Body of pancreas (tissue), 4 donors: ENCODE measurements around the gene DGLUCY. TPM values are rescaled to one million over a fixed set of nuclear protein-coding genes. Genes with fewer than 3 reads are reported as not detected.
"Not testable (repeated sequence)": the region's sequence is repeated elsewhere in the genome, so short reads cannot be mapped to it uniquely, and the experiment has no call there.

Experiments
- ATAC-seq: fragments of 150-250 bp; one replicate; pipeline ENCODE4 v1.9.1; 2016
- DNase-seq, 4 donors: peaks; one replicate each; pipeline ENCODE4 v3.0.0-alpha.2; 2019
- H3K27ac ChIP-seq, 4 donors: fragments of 200-600 bp; sonication (generic); 1 replicate in 3 of 4; 2 replicates in 1 of 4; pipeline versions ENCODE4 v1.5.1 to v1.6.1; 2016 to 2019; ENCODE audit warnings: mild to moderate bottlenecking in 1 of 4, mixed read lengths in 1 of 4, moderate library complexity in 1 of 4
- H3K27me3 ChIP-seq, 2 donors: fragments of 200-600 bp; sonication (generic); one replicate each; pipeline ENCODE4 v1.6.0; 2016; ENCODE audit warnings: mild to moderate bottlenecking in 1 of 2
- H3K36me3 ChIP-seq, 2 donors: fragments of 200-600 bp; sonication (generic); replicated peaks in 1 of 2; 2 replicates each; pipeline ENCODE4 v1.5.1; 2016; ENCODE audit warnings: low read depth in 2 of 2; ENCODE audit not compliant: insufficient read depth in 1 of 2
- H3K4me1 ChIP-seq: fragments of 200-600 bp; sonication (generic); one replicate; pipeline ENCODE4 v1.6.0; 2016
- H3K4me3 ChIP-seq, 2 donors: fragments of 200-600 bp; sonication (generic); 1 replicate in 1 of 2; 2 replicates in 1 of 2; pipeline ENCODE4 v1.5.1; 2016 to 2019
- H3K9me3 ChIP-seq, 3 donors: fragments of 200-600 bp; sonication (generic); 1 replicate in 2 of 3; 2 replicates in 1 of 3; pipeline ENCODE4 v1.5.1; 2016
- CTCF ChIP-seq, 7 experiments: fragments of 450-650 bp in 4 of 7; fragments of 200-600 bp in 3 of 7; sonication (generic) in 3 of 7; IDR thresholded peaks; one replicate each; pipeline ENCODE4 v1.5.1; 2016 to 2019; ENCODE audit warnings: antibody characterized with exemption in 7 of 7
- POLR2A ChIP-seq, 3 donors: fragments of 450-650 bp; IDR thresholded peaks; one replicate each; pipeline ENCODE4 v1.6.1; 2016; ENCODE audit warnings: antibody characterized with exemption in 3 of 3, mild to moderate bottlenecking in 2 of 3
- WGBS, 2 donors: methylation state at CpG; one replicate each; pipeline ENCODE4 v1.1.5; 2017; 5-methylcytosine and 5-hydroxymethylcytosine counted together
- intact Hi-C: fragments of 100-400 bp; cut with DNase I; formaldehyde crosslinking; loops from one replicate; pipeline ENCODE4 v1.15.1; 2023
- total RNA-seq, 2 donors: library from RNA; depleted of rRNA; stranded (reverse); fragments of >200 nt; gene quantifications; one replicate each; pipeline ENCODE4 v1.1.0, GENCODE V29; 2016

The DGLUCY gene
- total RNA-seq, 2 donors from 2014 or later = 30.9 to 77.8 TPM

- Histone ChIP-seq H3K36me3 (no peaks in the 10 kb centered on the region), H3K27me3 (no peaks in the 10 kb centered on the region), H3K9me3 (no peaks in the 10 kb centered on the region), H3K4me1 (peaks cover 11% of the 10 kb centered on the region), H3K27ac (no peak overlapping the region), H3K4me3 (no peak overlapping the region)
- WGBS, 2 donors = 86 to 89% methylated on average over 11 of the region's 11 CpGs
- DNase-seq (no peak), ATAC-seq (no peak)
- no peak for TF ChIP-seq CTCF (IDR thresholded peaks at IDR 0.05)
- no peak for TF ChIP-seq POLR2A (IDR thresholded peaks at IDR 0.05)
- intact Hi-C loops = no loop called here
These were observed 148.2 kb downstream of the DGLUCY start for GRCh38 chr14:91261986-91262549.

DNA sequence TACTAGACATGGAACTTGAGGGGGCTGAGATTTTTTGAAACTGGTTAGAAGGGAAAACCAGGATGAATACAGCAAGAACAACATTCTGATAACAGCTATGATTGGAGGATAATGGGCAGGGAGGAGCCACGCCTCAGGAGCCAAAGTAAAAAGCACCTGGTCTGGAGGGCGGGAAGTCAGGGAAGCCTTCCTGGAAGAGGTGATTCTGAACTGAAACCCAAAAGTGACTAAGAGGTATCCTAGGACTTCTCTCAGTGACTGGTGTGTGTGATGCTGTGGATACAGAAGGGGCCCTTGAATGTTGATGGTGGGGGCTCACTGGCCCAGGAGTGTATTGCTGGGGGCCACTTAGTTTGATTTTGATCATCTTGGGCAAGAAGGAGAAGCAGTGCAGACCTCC, 149.5 kb downstream of the DGLUCY start:
- no peak overlapping the region for H3K27ac ChIP-seq
- intact Hi-C loops = no loop called here
- H3K4me1 ChIP-seq = peaks cover 11% of the 10 kb centered on the region
- TF ChIP-seq CTCF (IDR thresholded peaks at IDR 0.05) (no peak), POLR2A (IDR thresholded peaks at IDR 0.05) (no peak)
- 89 to 90% methylated on average over 2 of the region's 2 CpGs for WGBS, 2 donors
- DNase-seq = no peak
- H3K27me3 ChIP-seq = no peaks in the 10 kb centered on the region
- H3K4me3 ChIP-seq = no peak overlapping the region
- H3K36me3 ChIP-seq = no peaks in the 10 kb centered on the region
- no peak for ATAC-seq
- no peaks in the 10 kb centered on the region for H3K9me3 ChIP-seq

DNA sequence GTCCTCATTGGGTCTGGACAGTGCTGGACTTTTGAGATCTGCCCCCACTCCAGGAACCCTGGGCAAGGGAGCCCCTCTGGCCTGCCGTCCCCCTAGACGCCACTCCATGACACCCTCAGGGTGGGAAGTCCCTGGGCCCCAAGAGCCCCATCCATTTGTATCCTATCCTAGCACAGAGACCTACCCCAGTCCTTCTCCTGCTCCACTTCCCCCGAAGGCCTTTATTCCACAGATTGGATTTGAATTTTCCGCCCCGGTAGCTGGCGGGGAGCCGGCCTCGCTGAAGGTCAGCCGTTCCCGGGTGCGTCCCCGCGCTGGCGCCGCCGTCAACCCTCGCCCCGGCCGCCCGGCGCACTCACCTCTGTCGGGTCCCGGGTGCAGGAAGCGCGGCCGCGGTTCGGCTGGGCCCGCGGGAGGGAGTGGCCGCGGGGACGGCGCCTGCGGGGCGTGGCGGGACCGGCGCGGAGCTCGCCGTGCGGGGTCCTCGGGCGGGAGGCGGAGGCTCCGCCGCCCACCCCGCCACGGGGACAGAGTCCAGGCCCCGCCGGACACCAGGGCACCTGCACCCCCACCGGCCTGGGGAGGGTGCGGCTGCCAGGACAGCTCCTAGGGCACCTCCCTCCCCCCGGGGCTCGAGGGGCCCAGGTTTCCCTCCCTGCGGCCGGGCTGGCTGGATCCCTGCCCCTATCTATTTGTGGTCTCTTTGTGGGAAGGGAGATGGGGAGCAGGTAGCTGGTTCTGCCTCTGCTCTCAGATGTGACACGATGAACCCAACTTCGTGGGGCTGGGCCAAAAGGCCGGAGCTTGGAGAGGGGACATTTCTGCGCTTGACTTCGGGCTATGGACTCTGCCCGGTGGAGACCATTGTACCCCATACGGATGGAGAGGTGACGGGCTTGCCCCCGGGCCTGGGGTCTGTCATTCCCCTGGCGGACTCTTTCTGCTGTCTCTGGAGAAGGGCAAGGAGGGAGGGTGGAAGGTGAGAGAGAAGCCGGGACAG, 150.6 kb downstream of the DGLUCY start:
- Histone ChIP-seq H3K27ac (no peak overlapping the region), H3K4me3 (no peak overlapping the region), H3K36me3 (no peaks in the 10 kb centered on the region), H3K27me3 (no peaks in the 10 kb centered on the region), H3K4me1 (peaks cover 11% of the 10 kb centered on the region), H3K9me3 (no peaks in the 10 kb centered on the region)
- TF ChIP-seq CTCF (IDR thresholded peaks at IDR 0.05) = no peak
- TF ChIP-seq POLR2A (IDR thresholded peaks at IDR 0.05) = no peak
- DNase-seq (peak; percentile 31 to 55 (median 41)), ATAC-seq (peak; percentile 67)
- intact Hi-C loops = no loop called here
- WGBS, 2 donors = 9 to 43% methylated on average over 10 to 67 of the region's 69 CpGs

DNA sequence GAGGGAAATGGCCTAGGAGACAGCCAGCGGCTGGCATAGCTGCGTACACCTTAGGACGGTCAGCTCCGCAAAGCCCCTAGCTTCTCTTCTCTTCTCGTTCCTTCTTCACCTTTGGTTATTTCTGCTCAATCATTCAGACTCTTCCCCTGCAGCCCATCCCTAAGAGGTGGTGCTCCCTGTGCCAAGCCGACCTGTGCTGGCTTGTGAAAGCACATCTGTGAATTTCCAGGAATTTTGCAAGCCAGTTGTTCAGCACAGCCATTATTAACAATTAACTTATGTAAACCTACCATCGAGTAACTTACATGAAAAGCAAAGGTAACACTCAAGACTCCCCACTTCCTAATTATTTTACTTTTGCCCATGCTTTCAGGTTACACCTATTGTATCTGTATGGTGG, 151.5 kb downstream of the DGLUCY start:
- H3K9me3 ChIP-seq = no peaks in the 10 kb centered on the region
- H3K27me3 ChIP-seq = no peaks in the 10 kb centered on the region
- H3K27ac ChIP-seq = no peak overlapping the region
- DNase-seq (no peak), ATAC-seq (no peak)
- H3K4me3 ChIP-seq = no peak overlapping the region
- H3K4me1 ChIP-seq = peaks cover 11% of the 10 kb centered on the region
- TF ChIP-seq POLR2A (IDR thresholded peaks at IDR 0.05) (no peak), CTCF (IDR thresholded peaks at IDR 0.05) (no peak)
- 75 to 79% methylated on average over 7 of the region's 7 CpGs for WGBS, 2 donors
- intact Hi-C loops = no loop called here
- no peaks in the 10 kb centered on the region for H3K36me3 ChIP-seq

DNA sequence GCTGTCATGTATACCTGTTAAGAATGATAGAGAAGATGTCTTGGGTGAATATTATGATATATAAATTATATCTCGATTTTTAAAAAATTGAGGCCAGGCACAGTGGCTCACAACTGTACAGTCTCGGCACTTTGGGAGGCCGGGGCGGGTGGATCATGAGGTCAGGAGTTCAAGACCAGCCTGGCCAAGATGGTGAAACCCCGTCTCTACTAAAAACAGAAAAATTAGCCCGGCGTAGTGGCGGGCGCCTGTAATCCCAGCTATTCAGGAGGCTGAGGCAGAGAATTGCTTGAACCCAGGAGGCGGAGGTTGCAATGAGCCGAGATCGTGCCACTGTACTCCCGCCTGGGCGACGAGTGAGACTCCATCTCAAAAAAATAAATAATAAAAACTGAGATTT, 152.4 kb downstream of the DGLUCY start:
- H3K9me3 ChIP-seq, ATAC-seq: not testable (repeated sequence)
- 91% methylated on average over 15 of the region's 15 CpGs for WGBS, 2 donors

More for the DNA sequence above, 152.4 kb downstream of the DGLUCY start:
- H3K4me3 ChIP-seq, H3K27ac ChIP-seq, intact Hi-C loops, H3K36me3 ChIP-seq, DNase-seq, H3K27me3 ChIP-seq: not testable (repeated sequence)
- peaks cover 11% of the 10 kb centered on the region for H3K4me1 ChIP-seq
